ENCODE results near the gene METTL2B.
"Not testable (repeated sequence)": the region's sequence is repeated elsewhere in the genome, so short reads cannot be mapped to it uniquely, and the experiment has no call there.

Gene METTL2B

DNA sequence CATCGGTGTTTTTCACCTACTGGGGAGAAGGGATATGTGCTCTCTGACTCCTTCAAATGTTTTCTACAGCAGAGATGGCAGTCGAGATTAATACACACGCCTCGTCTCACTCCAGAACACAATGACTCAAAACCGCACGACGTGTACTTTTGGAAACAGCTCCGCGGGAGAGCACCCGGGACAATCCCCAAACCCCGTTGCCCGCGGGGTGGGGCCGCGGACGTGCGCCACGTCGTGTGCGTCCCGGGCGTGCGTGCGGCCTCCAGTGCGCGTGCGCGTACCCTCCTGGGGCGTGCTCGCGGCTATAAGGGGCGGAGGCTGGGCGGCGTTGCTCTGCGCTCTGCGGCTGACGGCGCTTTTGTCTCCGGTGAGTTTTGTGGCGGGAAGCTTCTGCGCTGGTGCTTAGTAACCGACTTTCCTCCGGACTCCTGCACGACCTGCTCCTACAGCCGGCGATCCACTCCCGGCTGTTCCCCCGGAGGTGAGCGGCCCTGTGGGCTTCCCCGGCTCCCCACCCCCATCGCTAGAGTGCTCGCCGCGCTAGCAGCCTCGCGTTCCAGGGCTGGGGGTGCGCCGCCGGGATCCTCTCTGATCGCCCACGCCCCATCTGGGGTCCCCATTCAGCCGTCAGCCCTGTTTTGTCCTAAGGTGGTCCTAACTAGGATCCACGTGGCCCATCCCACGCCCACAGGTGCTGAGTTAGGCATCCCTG, 20.8 kb upstream of the METTL2B start, which contains the start of gene HILPDA:
TSS of gene HILPDA (plus strand) at position 336 of the 712 bp plus-strand sequence. CDS start 1,391 bp downstream, outside the sequence.
- Histone ChIP-seq H3K27me3 (ENCODE audit: control insufficient read depth in 2 of 2, insufficient read depth in 2 of 2, low read length in 2 of 2) (no peaks in the 10 kb centered on the region), H3K4me1 (ENCODE audit: control insufficient read depth in 2 of 2, insufficient read depth in 2 of 2, low read length in 2 of 2) (peaks cover 19 to 39% of the 10 kb centered on the region in 2 donors), H3K27ac (ENCODE audit: low read depth in 2 of 2, low read length in 2 of 2) (peak within 1 kb of the TSS; percentile 79 to 83), H3K4me3 (ENCODE audit: low read length in 2 of 2) (peak within 1 kb of the TSS; percentile 80 to 84), H3K9me3 (ENCODE audit: control insufficient read depth in 2 of 2, low read length in 2 of 2) (no peaks in the 10 kb centered on the region), H3K36me3 (ENCODE audit: control insufficient read depth in 2 of 2, insufficient read depth in 2 of 2, low read length in 2 of 2) (peaks cover 1 to 6% of the 10 kb centered on the region in 2 donors), H3K9ac (ENCODE audit: low read depth in 1 of 2, low read length in 2 of 2) (peak within 1 kb of the TSS; percentile 80 to 88)

DNA sequence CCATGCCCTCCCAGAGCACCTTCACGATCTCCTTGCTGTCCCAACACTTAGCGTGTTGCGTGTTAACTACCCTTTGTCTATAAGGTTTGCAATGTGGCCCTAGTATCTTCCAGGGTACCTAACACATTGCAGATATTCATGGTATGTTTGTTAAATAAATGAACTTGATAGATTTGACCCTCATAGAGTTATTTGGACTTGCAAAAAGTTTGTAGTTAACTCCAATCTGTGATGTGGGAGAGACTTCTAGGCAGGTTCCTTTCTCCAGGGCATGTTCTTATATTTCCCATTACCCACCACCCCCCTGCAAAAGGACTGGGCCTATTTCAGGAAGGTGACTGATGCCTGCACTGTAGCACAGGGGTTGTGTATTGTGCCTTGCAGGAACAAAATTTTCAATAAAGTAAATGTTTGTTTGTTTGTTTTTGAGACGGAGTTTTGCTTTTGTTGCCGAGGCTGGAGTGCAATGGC, 20.3 kb upstream of the METTL2B start:
- peak overlapping the region; percentile 79 to 83 for H3K27ac ChIP-seq (ENCODE audit: low read depth in 2 of 2, low read length in 2 of 2)
- H3K9me3 ChIP-seq (ENCODE audit: control insufficient read depth in 2 of 2, low read length in 2 of 2), result no peaks in the 10 kb centered on the region
- H3K36me3 ChIP-seq (ENCODE audit: control insufficient read depth in 2 of 2, insufficient read depth in 2 of 2, low read length in 2 of 2), result peaks cover 1 to 6% of the 10 kb centered on the region in 2 donors
- peaks cover 19 to 39% of the 10 kb centered on the region in 2 donors for H3K4me1 ChIP-seq (ENCODE audit: control insufficient read depth in 2 of 2, insufficient read depth in 2 of 2, low read length in 2 of 2)
- H3K9ac ChIP-seq (ENCODE audit: low read depth in 1 of 2, low read length in 2 of 2), result peak overlapping the region; percentile 80 to 88
- no peaks in the 10 kb centered on the region for H3K27me3 ChIP-seq (ENCODE audit: control insufficient read depth in 2 of 2, insufficient read depth in 2 of 2, low read length in 2 of 2)
- peak overlapping the region; percentile 80 to 84 for H3K4me3 ChIP-seq (ENCODE audit: low read length in 2 of 2)

DNA sequence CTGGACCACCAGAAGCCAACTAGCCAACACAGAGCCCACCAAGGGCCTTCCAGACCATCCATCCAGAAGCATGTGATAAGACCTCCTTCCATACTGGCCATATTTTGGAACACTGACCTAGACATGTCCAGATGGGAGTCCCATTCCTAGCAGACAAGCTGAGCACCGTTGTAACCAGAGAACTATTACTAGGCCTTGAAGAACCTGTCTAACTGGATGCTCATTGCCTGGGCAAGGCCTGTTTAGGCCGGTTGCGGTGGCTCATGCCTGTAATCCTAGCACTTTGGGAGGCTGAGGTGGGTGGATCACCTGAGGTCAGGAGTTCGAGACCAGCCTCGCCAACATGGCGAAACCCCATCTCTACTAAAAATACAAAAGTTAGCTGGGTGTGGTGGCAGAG, 19.2 kb upstream of the METTL2B start:
- H3K36me3 ChIP-seq (ENCODE audit: control insufficient read depth in 2 of 2, insufficient read depth in 2 of 2, low read length in 2 of 2); H3K27ac ChIP-seq (ENCODE audit: low read depth in 2 of 2, low read length in 2 of 2); H3K27me3 ChIP-seq (ENCODE audit: control insufficient read depth in 2 of 2, insufficient read depth in 2 of 2, low read length in 2 of 2); H3K9me3 ChIP-seq (ENCODE audit: control insufficient read depth in 2 of 2, low read length in 2 of 2); H3K4me3 ChIP-seq (ENCODE audit: low read length in 2 of 2): not testable (repeated sequence)
- peak overlapping the region in 1 of 2 donors; percentile 14 for H3K9ac ChIP-seq (ENCODE audit: low read depth in 1 of 2, low read length in 2 of 2)
- peaks cover 19 to 39% of the 10 kb centered on the region in 2 donors for H3K4me1 ChIP-seq (ENCODE audit: control insufficient read depth in 2 of 2, insufficient read depth in 2 of 2, low read length in 2 of 2)

DNA sequence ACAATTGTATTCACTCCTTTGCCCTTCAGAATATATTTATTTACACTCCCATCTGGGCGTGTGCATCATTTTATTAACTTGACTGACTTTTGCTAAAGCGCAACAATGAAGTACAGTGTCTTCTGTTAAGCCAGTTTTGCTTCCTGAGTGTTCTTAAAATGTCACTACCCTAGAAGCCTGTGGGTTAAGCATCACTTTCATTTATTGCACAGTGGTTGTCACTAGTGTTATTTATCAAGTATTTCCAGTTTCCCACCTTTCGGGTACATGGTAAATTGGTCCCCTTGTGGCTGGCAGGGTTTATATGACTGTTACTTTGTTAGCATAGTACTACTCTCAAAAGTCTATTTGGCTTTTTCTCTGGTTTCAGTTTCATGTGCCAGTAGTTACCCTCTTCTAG, 17.6 kb upstream of the METTL2B start:
- Histone ChIP-seq H3K9ac (ENCODE audit: low read depth in 1 of 2, low read length in 2 of 2) (no peak overlapping the region), H3K27ac (ENCODE audit: low read depth in 2 of 2, low read length in 2 of 2) (no peak overlapping the region), H3K4me1 (ENCODE audit: control insufficient read depth in 2 of 2, insufficient read depth in 2 of 2, low read length in 2 of 2) (peaks cover 19 to 36% of the 10 kb centered on the region in 2 donors), H3K27me3 (ENCODE audit: control insufficient read depth in 2 of 2, insufficient read depth in 2 of 2, low read length in 2 of 2) (no peaks in the 10 kb centered on the region), H3K4me3 (ENCODE audit: low read length in 2 of 2) (no peak overlapping the region), H3K9me3 (ENCODE audit: control insufficient read depth in 2 of 2, low read length in 2 of 2) (no peaks in the 10 kb centered on the region), H3K36me3 (ENCODE audit: control insufficient read depth in 2 of 2, insufficient read depth in 2 of 2, low read length in 2 of 2) (peaks cover 1 to 6% of the 10 kb centered on the region in 2 donors)

DNA sequence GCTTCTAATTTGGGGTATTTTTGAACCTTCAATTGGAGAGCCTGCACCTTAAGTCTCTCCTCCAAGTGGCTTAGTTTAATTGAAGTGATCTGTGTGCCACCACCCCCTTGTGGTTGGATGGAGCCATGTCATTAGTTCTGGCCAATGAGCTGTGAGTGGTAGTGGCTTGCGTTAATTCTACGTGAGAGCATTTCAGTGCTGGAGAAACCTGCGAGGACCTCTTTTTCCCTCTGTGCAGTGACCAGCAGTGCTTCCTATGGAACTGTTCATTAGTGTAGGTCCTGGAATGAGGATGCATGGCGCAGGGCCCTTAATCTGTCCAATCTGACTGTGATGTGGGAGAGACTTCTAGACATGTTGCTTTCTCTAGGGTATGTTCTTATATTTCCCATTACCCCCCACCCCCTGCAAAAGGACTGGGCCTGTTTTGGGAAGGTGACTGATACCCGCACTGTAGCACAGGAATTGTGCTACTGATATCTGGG, 17.1 kb upstream of the METTL2B start:
- peaks cover 19 to 32% of the 10 kb centered on the region in 2 donors for H3K4me1 ChIP-seq (ENCODE audit: control insufficient read depth in 2 of 2, insufficient read depth in 2 of 2, low read length in 2 of 2)
- H3K27me3 ChIP-seq (ENCODE audit: control insufficient read depth in 2 of 2, insufficient read depth in 2 of 2, low read length in 2 of 2), result no peaks in the 10 kb centered on the region
- H3K27ac ChIP-seq (ENCODE audit: low read depth in 2 of 2, low read length in 2 of 2), result no peak overlapping the region
- H3K9me3 ChIP-seq (ENCODE audit: control insufficient read depth in 2 of 2, low read length in 2 of 2), result no peaks in the 10 kb centered on the region
- no peak overlapping the region for H3K9ac ChIP-seq (ENCODE audit: low read depth in 1 of 2, low read length in 2 of 2)
- H3K4me3 ChIP-seq (ENCODE audit: low read length in 2 of 2), result no peak overlapping the region
- peaks cover 1 to 6% of the 10 kb centered on the region in 2 donors for H3K36me3 ChIP-seq (ENCODE audit: control insufficient read depth in 2 of 2, insufficient read depth in 2 of 2, low read length in 2 of 2)

DNA sequence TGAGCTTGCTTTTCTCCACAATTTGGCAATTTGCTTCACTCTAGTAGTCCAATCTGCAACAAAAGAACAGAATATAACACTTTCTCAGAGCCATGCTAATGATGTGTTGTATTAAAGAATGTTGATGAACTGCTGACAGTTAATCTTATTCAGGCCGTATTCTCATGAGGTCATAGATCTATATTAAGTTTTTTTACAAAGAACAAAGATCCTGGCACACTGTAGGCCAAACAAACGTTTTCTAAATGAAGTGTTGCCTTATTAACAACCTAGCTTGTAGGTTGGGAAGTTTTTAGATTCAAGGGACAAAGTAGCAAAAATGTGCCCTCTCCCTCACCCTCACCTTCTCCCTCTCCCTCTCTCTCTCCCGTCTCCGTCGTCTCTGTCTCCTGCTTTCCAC, 14.1 kb upstream of the METTL2B start:
- no peak overlapping the region for H3K9ac ChIP-seq (ENCODE audit: low read depth in 1 of 2, low read length in 2 of 2)

DNA sequence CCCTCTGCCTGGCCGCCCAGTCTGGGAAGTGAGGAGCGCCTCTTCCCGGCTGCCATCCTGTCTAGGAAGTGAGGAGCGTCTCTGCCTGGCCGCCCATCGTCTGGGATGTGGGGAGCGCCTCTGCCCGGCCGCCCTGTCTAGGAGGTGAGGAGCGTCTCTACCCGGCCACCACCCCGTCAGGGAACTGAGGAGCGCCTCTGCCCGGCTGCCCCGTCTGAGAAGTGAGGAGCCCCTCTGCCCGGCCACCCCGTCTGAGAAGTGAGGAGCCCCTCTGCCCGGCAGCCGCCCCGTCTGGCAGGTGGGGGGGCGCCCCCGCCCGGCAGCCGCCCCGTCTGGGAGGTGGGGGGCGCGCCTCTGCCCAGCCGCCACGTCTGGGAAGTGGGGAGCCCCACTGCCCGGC, 13.2 kb upstream of the METTL2B start:
- peaks cover 9 to 12% of the 10 kb centered on the region in 2 donors for H3K4me1 ChIP-seq (ENCODE audit: control insufficient read depth in 2 of 2, insufficient read depth in 2 of 2, low read length in 2 of 2)
- not testable (repeated sequence) for H3K27me3 ChIP-seq (ENCODE audit: control insufficient read depth in 2 of 2, insufficient read depth in 2 of 2, low read length in 2 of 2); H3K36me3 ChIP-seq (ENCODE audit: control insufficient read depth in 2 of 2, insufficient read depth in 2 of 2, low read length in 2 of 2); H3K4me3 ChIP-seq (ENCODE audit: low read length in 2 of 2); H3K9me3 ChIP-seq (ENCODE audit: control insufficient read depth in 2 of 2, low read length in 2 of 2); H3K27ac ChIP-seq (ENCODE audit: low read depth in 2 of 2, low read length in 2 of 2); H3K9ac ChIP-seq (ENCODE audit: low read depth in 1 of 2, low read length in 2 of 2)

More for the DNA sequence above, 14.1 kb upstream of the METTL2B start:
- no peaks in the 10 kb centered on the region for H3K27me3 ChIP-seq (ENCODE audit: control insufficient read depth in 2 of 2, insufficient read depth in 2 of 2, low read length in 2 of 2)
- H3K36me3 ChIP-seq (ENCODE audit: control insufficient read depth in 2 of 2, insufficient read depth in 2 of 2, low read length in 2 of 2), result peaks cover 0 to 4% of the 10 kb centered on the region in 2 donors
- peaks cover 12 to 14% of the 10 kb centered on the region in 2 donors for H3K4me1 ChIP-seq (ENCODE audit: control insufficient read depth in 2 of 2, insufficient read depth in 2 of 2, low read length in 2 of 2)
- no peaks in the 10 kb centered on the region for H3K9me3 ChIP-seq (ENCODE audit: control insufficient read depth in 2 of 2, low read length in 2 of 2)
- H3K4me3 ChIP-seq (ENCODE audit: low read length in 2 of 2), result no peak overlapping the region
- H3K27ac ChIP-seq (ENCODE audit: low read depth in 2 of 2, low read length in 2 of 2), result no peak overlapping the region

DNA sequence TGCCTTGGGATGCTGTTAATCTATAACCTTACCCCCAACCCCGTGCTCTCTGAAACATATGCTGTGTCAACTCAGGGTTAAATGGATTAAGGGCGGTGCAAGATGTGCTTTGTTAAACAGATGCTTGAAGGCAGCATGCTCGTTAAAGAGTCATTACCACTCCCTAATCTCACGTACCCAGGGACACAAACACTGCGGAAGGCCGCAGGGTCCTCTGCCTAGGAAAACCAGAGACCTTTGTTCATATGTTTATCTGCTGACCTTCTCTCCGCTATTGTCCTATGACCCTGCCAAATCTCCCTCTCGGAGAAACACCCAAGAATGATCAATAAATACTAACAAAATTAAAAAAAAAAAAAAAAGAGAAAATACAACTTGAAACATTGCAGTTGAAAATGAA, 12.6 kb upstream of the METTL2B start:
- H3K4me1 ChIP-seq (ENCODE audit: control insufficient read depth in 2 of 2, insufficient read depth in 2 of 2, low read length in 2 of 2); H3K9me3 ChIP-seq (ENCODE audit: control insufficient read depth in 2 of 2, low read length in 2 of 2); H3K27me3 ChIP-seq (ENCODE audit: control insufficient read depth in 2 of 2, insufficient read depth in 2 of 2, low read length in 2 of 2); H3K4me3 ChIP-seq (ENCODE audit: low read length in 2 of 2); H3K36me3 ChIP-seq (ENCODE audit: control insufficient read depth in 2 of 2, insufficient read depth in 2 of 2, low read length in 2 of 2); H3K27ac ChIP-seq (ENCODE audit: low read depth in 2 of 2, low read length in 2 of 2); H3K9ac ChIP-seq (ENCODE audit: low read depth in 1 of 2, low read length in 2 of 2): not testable (repeated sequence)

DNA sequence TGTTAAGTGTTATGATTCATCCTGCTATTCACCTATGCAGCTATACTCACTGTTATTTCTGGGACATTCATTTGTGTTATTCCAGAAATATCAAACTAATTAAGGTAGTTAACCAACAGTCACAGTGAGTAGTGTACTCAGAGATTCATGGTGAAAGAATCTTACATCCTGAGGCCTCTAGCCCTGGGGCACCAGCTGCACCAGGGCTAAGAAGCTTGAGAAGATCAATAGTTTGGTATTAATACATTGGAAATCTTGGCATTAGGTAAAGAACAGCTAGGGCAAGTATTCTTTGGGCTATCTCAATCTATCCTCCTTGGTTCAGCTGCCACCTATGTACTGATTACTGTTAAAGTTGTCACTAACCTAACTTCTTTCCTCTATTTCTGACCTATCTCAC, 9.7 kb upstream of the METTL2B start:
- H3K9me3 ChIP-seq (ENCODE audit: control insufficient read depth in 2 of 2, low read length in 2 of 2); H3K27ac ChIP-seq (ENCODE audit: low read depth in 2 of 2, low read length in 2 of 2); H3K36me3 ChIP-seq (ENCODE audit: control insufficient read depth in 2 of 2, insufficient read depth in 2 of 2, low read length in 2 of 2); H3K4me1 ChIP-seq (ENCODE audit: control insufficient read depth in 2 of 2, insufficient read depth in 2 of 2, low read length in 2 of 2); H3K27me3 ChIP-seq (ENCODE audit: control insufficient read depth in 2 of 2, insufficient read depth in 2 of 2, low read length in 2 of 2); H3K9ac ChIP-seq (ENCODE audit: low read depth in 1 of 2, low read length in 2 of 2); H3K4me3 ChIP-seq (ENCODE audit: low read length in 2 of 2): not testable (repeated sequence)

DNA sequence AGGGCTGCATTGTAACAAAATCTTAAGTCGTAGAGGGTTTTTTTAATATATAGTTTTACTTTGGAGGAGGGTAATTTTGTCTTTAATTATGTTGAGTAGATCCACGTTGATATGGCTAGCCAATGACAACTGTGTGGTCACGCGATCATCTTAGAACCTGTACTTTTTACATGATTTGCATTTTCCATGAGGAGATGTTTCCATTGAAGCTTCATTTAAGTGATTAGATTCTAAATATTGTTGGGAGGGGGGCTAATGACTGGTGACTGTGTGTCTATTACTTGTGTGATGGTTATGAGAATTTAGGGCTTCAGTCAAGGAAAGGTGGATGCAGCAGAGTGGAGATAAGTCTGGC, 765 bp downstream of the METTL2B start:
- peak overlapping the region; percentile 72 to 82 for H3K4me3 ChIP-seq (ENCODE audit: low read length in 2 of 2)
- not testable (repeated sequence) for H3K36me3 ChIP-seq (ENCODE audit: control insufficient read depth in 2 of 2, insufficient read depth in 2 of 2, low read length in 2 of 2); H3K9me3 ChIP-seq (ENCODE audit: control insufficient read depth in 2 of 2, low read length in 2 of 2); H3K27me3 ChIP-seq (ENCODE audit: control insufficient read depth in 2 of 2, insufficient read depth in 2 of 2, low read length in 2 of 2)
- peak overlapping the region; percentile 69 to 70 for H3K9ac ChIP-seq (ENCODE audit: low read depth in 1 of 2, low read length in 2 of 2)
- peak overlapping the region; percentile 81 to 84 for H3K27ac ChIP-seq (ENCODE audit: low read depth in 2 of 2, low read length in 2 of 2)
- peaks cover 4 to 11% of the 10 kb centered on the region in 2 donors for H3K4me1 ChIP-seq (ENCODE audit: control insufficient read depth in 2 of 2, insufficient read depth in 2 of 2, low read length in 2 of 2)

All from mucosa of rectum (tissue), 2 donors.